ENCODE results near the gene TSPAN9.

TSPAN9 gene

GRCh38 chr12:3275171-3276041, 198.2 kb downstream of the TSPAN9 start:
- peak; percentile 92 for DNase-seq (ENCODE audit: low spot score)

- DNase-seq (ENCODE audit: low spot score) = no peak
Measured at GRCh38 chr12:3276226-3276625, 199.0 kb downstream of the TSPAN9 start.

GRCh38 chr12:3277306-3277943, 200.2 kb downstream of the TSPAN9 start:
- no peak for DNase-seq (ENCODE audit: low spot score)

- no peak for DNase-seq (ENCODE audit: low spot score)
Measured at GRCh38 chr12:3278681-3279414, 201.7 kb downstream of the TSPAN9 start.

- no peak for DNase-seq (ENCODE audit: low spot score)
Measured at GRCh38 chr12:3279415-3279780, 202.2 kb downstream of the TSPAN9 start.

- no peak for DNase-seq (ENCODE audit: low spot score)
Measured at GRCh38 chr12:3279832-3280231, 202.7 kb downstream of the TSPAN9 start.

GRCh38 chr12:3280967-3281366, 203.8 kb downstream of the TSPAN9 start:
- DNase-seq (ENCODE audit: low spot score) = no peak

GRCh38 chr12:3281588-3282383, 204.6 kb downstream of the TSPAN9 start:
- DNase-seq (ENCODE audit: low spot score) = no peak

- DNase-seq (ENCODE audit: low spot score) = no peak
Measured at GRCh38 chr12:3282384-3282670, 205.1 kb downstream of the TSPAN9 start.

GRCh38 chr12:3283137-3283680, 206.0 kb downstream of the TSPAN9 start:
- DNase-seq (ENCODE audit: low spot score) = no peak

- no peak for DNase-seq (ENCODE audit: low spot score)
Measured at GRCh38 chr12:3284405-3284804, 207.2 kb downstream of the TSPAN9 start.

- no peak for DNase-seq (ENCODE audit: low spot score)
Measured at GRCh38 chr12:3285570-3285969, 208.4 kb downstream of the TSPAN9 start.

- no peak for DNase-seq (ENCODE audit: low spot score)
Measured at GRCh38 chr12:3288690-3289089, 211.5 kb downstream of the TSPAN9 start.

GRCh38 chr12:3289702-3290101, 212.5 kb downstream of the TSPAN9 start:
- DNase-seq (ENCODE audit: low spot score) = no peak

GRCh38 chr12:3291939-3292338, 214.8 kb downstream of the TSPAN9 start:
- no peak for DNase-seq (ENCODE audit: low spot score)

- DNase-seq (ENCODE audit: low spot score) = no peak
Measured at GRCh38 chr12:3292677-3293412, 215.7 kb downstream of the TSPAN9 start.

GRCh38 chr12:3293446-3294161, 216.4 kb downstream of the TSPAN9 start:
- no peak for DNase-seq (ENCODE audit: low spot score)

- DNase-seq (ENCODE audit: low spot score) = no peak
Measured at GRCh38 chr12:3294481-3294911, 217.3 kb downstream of the TSPAN9 start.

GRCh38 chr12:3295225-3295624, 218.0 kb downstream of the TSPAN9 start:
- no peak for DNase-seq (ENCODE audit: low spot score)

- no peak for DNase-seq (ENCODE audit: low spot score)
Measured at GRCh38 chr12:3295646-3296408, 218.6 kb downstream of the TSPAN9 start.
